ENCODE results near the gene COX11. TPM values are rescaled to one million over a fixed set of nuclear protein-coding genes. Genes with fewer than 3 reads are reported as not detected.

COX11 gene
- total and polyA plus RNA-seq, 2 donors (not counting 1 experiment from before 2014, with no cell fraction given): 33.6 to 62.3 TPM

DNA sequence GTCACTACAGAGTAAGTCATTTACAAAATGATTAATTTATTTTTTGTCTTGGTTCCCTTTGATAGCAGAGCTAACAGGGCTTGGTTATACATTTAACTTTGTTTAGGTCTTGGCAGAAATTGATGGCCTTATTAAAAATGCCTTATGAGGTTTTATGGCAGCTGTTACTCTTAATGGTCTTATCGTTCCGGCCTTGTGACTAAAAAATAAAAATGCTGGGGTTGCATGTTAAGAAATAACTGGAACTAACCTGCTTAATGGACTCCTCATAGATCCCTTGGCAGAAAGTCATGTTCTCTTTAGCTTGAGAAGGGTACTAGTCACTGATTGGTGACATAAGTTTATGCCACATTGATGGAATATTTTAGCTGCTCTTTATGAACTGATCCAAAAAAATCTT is 18.3 kb downstream of the COX11 start:
- H2AFZ ChIP-seq (ENCODE audit: low read length): no peak overlapping the region
- TF ChIP-seq EZH2 (IDR thresholded peaks at IDR 0.05; ENCODE audit: low read length, missing control alignments): no peak
- TF ChIP-seq, protein P1, sequence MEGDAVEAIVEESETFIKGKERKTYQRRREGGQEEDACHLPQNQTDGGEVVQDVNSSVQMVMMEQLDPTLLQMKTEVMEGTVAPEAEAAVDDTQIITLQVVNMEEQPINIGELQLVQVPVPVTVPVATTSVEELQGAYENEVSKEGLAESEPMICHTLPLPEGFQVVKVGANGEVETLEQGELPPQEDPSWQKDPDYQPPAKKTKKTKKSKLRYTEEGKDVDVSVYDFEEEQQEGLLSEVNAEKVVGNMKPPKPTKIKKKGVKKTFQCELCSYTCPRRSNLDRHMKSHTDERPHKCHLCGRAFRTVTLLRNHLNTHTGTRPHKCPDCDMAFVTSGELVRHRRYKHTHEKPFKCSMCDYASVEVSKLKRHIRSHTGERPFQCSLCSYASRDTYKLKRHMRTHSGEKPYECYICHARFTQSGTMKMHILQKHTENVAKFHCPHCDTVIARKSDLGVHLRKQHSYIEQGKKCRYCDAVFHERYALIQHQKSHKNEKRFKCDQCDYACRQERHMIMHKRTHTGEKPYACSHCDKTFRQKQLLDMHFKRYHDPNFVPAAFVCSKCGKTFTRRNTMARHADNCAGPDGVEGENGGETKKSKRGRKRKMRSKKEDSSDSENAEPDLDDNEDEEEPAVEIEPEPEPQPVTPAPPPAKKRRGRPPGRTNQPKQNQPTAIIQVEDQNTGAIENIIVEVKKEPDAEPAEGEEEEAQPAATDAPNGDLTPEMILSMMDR (conservative IDR thresholded peaks at IDR 0.05 in 1 of 2, IDR thresholded peaks at IDR 0.05 in 1 of 2; ENCODE audit: low read depth in 1 of 2, low read length in 2 of 2): no peak
- H3K27ac ChIP-seq (ENCODE audit: insufficient read depth, low read length): no peak overlapping the region
- H3K9ac ChIP-seq (ENCODE audit: insufficient read depth, low read length): no peak overlapping the region
- no peak overlapping the region for H3K4me3 ChIP-seq (replicated peaks in 1 of 4; ENCODE audit: control extremely low read depth in 1 of 4, insufficient read depth in 1 of 4, low read depth in 3 of 4, low read length in 4 of 4)
- H3K36me3 ChIP-seq (ENCODE audit: control insufficient read depth, insufficient read depth, low read length): no peaks in the 10 kb centered on the region
- no peaks in the 10 kb centered on the region for H3K79me2 ChIP-seq (ENCODE audit: control insufficient read depth, insufficient read depth, low read length)
- DNase-seq (ENCODE audit: low read depth in 2 of 2): no peak
- no peaks in the 10 kb centered on the region for H3K27me3 ChIP-seq (ENCODE audit: control insufficient read depth, insufficient read depth, low read length)
- H4K20me1 ChIP-seq (ENCODE audit: control insufficient read depth, extremely low read depth, insufficient read depth, low read length): no peaks in the 10 kb centered on the region
- H3K4me2 ChIP-seq (ENCODE audit: extremely low read depth, insufficient read depth, low read length): no peak overlapping the region
- no peaks in the 10 kb centered on the region for H3K9me3 ChIP-seq (ENCODE audit: control insufficient read depth, insufficient read depth, low read depth, low read length)
- H3K4me1 ChIP-seq (ENCODE audit: control insufficient read depth, extremely low read depth, insufficient read depth, low read length): peaks cover 2% of the 10 kb centered on the region

DNA sequence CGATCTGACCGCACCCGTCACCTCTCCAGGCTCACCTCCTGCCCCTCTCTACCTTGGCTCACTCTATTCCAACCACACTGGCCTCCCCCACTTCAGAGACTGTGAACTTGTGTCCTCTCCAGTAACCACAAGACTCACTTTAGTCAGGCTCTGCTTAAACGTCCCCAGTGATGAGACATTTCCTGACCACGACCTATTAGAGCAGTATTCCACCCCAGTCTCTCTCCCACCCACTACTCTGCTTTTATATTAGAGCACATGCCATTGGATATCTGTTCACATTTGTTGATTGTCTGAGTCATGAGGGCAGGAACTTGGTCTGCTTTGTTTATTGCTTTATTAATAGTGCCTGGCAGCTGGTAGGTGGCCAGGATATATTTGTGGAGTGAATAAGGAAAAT is 20.1 kb downstream of the COX11 start:
- TF ChIP-seq, protein P1 (conservative IDR thresholded peaks at IDR 0.05 in 1 of 2, IDR thresholded peaks at IDR 0.05 in 1 of 2; ENCODE audit: low read depth in 1 of 2, low read length in 2 of 2): no peak
- no peak for TF ChIP-seq EZH2 (IDR thresholded peaks at IDR 0.05; ENCODE audit: low read length, missing control alignments)
- Histone ChIP-seq H3K9me3 (ENCODE audit: control insufficient read depth, insufficient read depth, low read depth, low read length) (no peaks in the 10 kb centered on the region), H3K4me1 (ENCODE audit: control insufficient read depth, extremely low read depth, insufficient read depth, low read length) (peaks cover 2% of the 10 kb centered on the region), H4K20me1 (ENCODE audit: control insufficient read depth, extremely low read depth, insufficient read depth, low read length) (no peaks in the 10 kb centered on the region), H3K27ac (ENCODE audit: insufficient read depth, low read length) (no peak overlapping the region), H3K4me3 (replicated peaks in 1 of 4; ENCODE audit: control extremely low read depth in 1 of 4, insufficient read depth in 1 of 4, low read depth in 3 of 4, low read length in 4 of 4) (no peak overlapping the region), H3K27me3 (ENCODE audit: control insufficient read depth, insufficient read depth, low read length) (no peaks in the 10 kb centered on the region), H2AFZ (ENCODE audit: low read length) (no peak overlapping the region), H3K79me2 (ENCODE audit: control insufficient read depth, insufficient read depth, low read length) (no peaks in the 10 kb centered on the region), H3K9ac (ENCODE audit: insufficient read depth, low read length) (no peak overlapping the region), H3K4me2 (ENCODE audit: extremely low read depth, insufficient read depth, low read length) (peak overlapping the region; percentile 23), H3K36me3 (ENCODE audit: control insufficient read depth, insufficient read depth, low read length) (no peaks in the 10 kb centered on the region)
- peak; percentile 93 to 99 for DNase-seq (ENCODE audit: low read depth in 2 of 2)

DNA sequence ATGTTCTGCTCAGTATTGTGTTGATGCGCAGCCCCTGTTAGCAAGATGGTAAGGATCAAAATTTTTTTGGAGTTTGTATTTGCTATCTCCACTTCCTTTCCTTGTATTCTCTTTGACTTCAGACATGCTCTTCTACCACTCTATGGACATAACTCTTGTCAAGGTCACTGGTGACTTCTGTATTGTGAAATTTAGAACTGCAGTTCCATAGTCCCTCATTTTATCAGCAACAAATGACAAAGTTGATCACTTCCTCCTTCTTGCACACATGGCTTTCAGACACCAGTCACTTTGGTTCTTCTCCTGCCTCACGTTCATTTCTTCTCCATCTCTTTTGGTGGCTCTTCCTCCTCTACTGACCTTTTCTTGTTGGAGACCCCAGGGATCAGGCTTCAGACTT is 21.1 kb downstream of the COX11 start:
- no peaks in the 10 kb centered on the region for H3K9me3 ChIP-seq (ENCODE audit: control insufficient read depth, insufficient read depth, low read depth, low read length)
- no peak for DNase-seq (ENCODE audit: low read depth in 2 of 2)
- H3K27me3 ChIP-seq (ENCODE audit: control insufficient read depth, insufficient read depth, low read length): no peaks in the 10 kb centered on the region
- H3K79me2 ChIP-seq (ENCODE audit: control insufficient read depth, insufficient read depth, low read length): no peaks in the 10 kb centered on the region
- no peaks in the 10 kb centered on the region for H4K20me1 ChIP-seq (ENCODE audit: control insufficient read depth, extremely low read depth, insufficient read depth, low read length)
- H2AFZ ChIP-seq (ENCODE audit: low read length): no peak overlapping the region
- H3K4me3 ChIP-seq (replicated peaks in 1 of 4; ENCODE audit: control extremely low read depth in 1 of 4, insufficient read depth in 1 of 4, low read depth in 3 of 4, low read length in 4 of 4): no peak overlapping the region
- H3K4me2 ChIP-seq (ENCODE audit: extremely low read depth, insufficient read depth, low read length): no peak overlapping the region
- peaks cover 2% of the 10 kb centered on the region for H3K4me1 ChIP-seq (ENCODE audit: control insufficient read depth, extremely low read depth, insufficient read depth, low read length)
- TF ChIP-seq, protein P1 (conservative IDR thresholded peaks at IDR 0.05 in 1 of 2, IDR thresholded peaks at IDR 0.05 in 1 of 2; ENCODE audit: low read depth in 1 of 2, low read length in 2 of 2): no peak
- no peak overlapping the region for H3K27ac ChIP-seq (ENCODE audit: insufficient read depth, low read length)
- H3K9ac ChIP-seq (ENCODE audit: insufficient read depth, low read length): no peak overlapping the region
- H3K36me3 ChIP-seq (ENCODE audit: control insufficient read depth, insufficient read depth, low read length): no peaks in the 10 kb centered on the region

Measured in fibroblast of lung (primary cell).